Cerebellar cortex (tissue), 1 donor: ENCODE results near the gene PPT1.

Experiments used
- DNase-seq: peaks from one replicate; pipeline ENCODE4 v3.0.0-alpha.2; 2015; ENCODE audit warnings: low spot score

Gene PPT1

DNA sequence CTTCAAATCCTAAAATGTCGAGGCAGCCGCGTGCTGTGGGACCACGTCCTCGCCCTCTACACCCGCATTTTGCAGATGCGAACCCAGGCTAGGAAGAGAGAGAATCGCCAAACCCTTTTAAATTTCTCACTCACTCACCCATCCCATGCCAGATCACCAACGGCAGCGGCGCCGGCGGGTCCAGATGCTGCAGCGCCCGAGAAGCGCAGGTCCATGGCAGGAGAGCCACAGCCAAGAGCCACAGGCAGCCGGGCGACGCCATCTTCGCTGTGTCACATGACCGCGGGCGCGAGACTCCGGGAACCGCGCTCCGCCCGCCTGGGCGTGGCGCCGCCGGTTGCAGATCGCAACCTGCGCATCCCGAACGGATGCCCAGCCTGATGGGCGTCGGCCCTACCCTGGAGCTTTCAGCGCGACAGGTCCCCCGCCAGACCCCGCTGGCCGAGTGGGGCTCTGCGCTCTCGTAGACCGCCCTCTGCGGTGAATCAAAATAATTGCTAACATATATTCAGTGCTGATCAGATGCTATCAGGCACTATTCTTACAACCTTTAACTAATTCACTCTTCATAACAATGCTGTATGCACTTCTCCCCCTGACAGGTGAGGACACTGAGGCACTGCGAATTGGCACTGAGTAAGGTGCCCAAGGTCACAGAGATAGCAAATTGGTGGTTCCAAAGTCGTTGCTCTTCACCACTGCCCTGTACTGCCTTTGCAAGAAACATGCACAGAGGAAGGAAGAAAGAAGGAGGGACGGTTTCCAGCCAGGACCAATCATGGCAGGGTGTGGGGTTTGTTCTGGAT, at the start of gene PPT1:
PPT1 (minus strand) TSS at position 276 of the 806 bp plus-strand sequence; CDS start at position 262, 14 bp downstream.
- DNase-seq = peak; percentile 79

DNA sequence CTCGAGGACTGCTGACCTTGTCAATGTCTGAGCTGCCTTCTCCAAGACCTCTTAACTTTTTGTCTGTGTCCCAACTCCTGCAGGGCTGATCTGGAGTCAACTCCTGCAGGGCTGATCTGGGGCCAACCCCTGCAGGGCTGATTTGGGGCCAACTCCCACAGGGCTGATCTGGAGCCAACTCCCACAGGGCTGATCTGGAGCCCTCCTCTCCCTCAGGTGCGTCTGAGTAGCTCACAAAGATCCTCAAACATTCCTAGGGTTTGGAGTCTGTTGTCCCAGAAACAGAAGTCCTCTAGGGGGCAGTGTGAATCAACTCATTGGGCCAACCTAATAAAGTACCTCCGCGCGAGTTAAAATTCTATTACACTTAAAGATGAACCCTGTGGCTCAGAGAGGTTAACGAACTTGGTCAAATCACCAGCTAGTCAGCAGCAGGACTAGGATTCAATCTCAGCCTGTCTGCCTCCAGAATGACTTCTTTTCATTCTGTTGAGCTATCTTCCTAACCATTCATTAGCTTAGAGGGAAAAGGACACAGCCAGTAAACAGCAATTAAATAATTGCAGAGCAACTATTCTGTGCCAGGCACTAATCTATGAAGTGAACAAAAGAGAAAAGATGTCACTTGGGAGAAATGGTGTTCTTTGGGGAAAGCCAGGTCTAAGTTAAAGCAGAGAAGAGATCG, 47.0 kb upstream of the PPT1 start:
- peak; percentile 79 for DNase-seq

DNA sequence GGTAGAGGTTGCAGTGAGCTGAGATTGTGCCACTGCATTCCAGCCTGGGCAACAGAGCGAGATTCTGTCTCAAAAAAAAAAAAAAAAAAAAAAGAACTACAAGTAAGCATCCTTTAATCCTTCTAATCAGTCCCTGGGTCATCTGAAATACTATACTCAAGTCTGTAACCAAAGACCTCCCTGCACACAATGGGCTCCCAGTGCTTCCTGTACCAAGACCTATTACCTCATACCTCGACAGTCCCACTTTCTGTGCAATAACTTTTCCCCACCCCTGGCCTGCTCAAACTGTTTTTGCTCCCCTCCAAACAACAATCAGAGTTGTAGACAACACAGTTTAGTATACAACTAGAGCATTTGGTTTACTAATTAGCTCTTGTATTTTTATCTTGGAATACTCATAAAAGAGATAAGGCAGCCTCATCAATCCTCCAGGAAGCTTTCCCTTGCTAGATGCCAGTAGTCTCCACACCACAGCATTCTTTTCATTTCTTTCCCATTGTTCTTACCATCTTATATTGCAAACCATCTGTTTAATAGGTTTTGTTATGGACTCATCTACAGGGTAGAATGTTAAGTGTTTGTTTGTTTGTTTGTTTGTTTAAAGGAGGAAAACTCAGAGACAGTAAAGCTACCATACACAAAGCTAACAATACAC, 45.0 kb upstream of the PPT1 start:
- DNase-seq = no peak

DNA sequence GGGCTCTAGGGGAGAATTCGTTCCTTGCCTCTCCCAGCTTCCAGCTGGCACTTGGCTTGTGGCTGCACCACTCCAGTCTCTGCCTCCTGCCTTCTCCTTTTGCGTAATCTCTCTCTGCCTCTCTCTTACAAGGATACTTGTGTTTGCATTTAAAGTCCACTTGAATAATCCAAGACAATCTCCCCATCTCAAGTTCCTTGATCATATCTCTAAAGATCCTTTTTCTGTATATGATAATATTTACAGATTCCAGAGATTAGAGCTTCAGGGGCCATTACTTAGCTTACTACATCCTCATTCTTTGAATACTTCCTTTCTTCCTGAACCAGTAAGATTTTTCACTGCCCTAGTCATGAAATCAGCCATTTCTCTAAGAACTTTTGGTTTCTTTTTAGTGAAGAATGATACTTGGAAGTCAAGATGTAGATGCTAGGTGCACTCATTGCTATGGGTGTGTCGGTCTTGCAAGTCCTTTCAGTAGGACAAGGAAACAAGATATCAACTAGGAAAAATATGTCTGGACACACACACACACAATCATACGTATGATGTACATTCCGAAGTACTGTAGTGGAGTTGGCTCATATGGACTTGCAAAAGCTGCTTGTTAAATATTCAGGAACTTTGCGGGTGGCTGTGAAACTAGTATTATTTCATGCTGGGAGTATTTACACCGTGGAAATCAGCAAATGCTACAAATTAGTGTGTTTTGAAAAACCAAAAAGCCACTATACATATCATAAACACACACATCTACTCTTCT, 43.3 kb upstream of the PPT1 start:
- DNase-seq = no peak

DNA sequence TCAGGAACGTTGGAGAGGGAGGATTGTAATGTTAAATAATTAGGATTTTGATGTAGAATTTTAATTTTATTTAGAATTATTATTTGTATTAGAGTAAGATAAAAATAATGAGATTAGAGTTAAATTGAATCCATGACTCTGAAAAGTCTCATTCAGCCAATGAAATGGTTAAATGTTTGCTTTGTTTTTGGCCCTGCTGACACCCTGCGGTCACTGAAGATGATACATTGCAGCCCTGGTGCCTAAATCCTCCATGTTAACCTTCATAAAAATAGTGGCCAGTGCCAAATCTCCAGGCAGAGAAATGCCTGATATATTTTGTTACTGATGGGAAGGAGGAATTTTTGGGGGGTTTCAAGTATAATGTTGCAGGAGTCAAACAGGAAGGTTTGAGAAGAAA, 36.8 kb upstream of the PPT1 start:
- no peak for DNase-seq

DNA sequence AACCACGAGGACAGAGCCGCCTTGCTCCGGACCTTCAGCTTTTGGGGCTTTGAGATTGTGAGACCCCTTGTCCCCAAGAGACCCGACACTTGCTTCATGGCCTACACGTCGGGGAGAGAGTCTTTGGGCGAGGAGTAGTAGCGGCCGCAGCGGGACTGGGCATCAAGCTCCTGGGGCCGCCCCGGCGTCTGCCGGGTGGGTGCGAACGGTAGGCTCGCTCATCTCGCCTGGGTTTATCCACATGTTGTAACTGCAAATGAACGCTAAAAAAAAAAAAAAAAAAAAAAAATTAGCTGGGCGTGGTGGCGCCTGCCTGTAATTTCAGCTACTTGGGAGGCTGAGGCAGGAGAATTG, 36.2 kb upstream of the PPT1 start:
- no peak for DNase-seq

DNA sequence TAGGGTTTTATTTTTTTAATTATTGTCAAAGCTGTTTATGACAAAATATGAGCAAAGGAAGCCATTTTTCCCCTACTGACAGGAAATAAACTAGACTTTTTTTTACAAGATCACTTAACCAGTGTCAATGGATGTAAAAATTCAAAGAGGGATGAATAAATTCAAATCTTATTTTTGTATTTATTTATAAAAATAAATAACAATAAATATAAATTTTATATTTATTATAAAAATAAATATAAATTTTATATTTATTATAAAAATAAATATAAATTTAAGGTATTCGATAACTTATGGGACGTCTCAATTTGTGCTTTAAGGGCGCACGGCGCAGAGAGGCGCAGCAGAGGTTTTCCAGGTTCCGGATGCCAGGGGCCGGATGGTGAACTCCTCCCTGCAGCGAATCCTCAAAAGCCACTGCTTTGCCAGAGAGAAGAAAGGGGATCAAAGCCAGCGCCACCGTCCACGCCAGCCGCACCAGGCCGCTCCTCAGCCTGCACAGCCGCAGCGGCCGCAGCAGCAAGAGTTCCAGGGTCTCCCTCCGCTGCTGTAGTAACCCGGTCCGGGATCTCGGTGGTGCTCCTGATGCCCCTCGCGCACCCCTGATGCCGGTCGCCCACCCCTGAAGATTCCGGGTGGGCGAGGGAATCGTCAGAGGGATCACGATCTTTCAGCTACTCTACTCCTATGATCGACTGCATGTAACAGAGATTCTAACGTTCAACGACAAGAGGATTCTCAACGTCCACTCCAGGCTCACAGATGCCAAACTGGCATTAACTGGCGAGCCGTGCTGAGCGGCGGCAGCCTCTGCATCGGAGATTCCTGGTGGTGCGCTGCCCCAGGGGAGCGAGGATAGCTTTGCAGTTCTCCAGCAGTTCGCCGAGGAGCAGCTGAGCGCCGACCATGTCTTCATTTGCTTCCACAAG, 35.6 kb upstream of the PPT1 start:
- DNase-seq = no peak

DNA sequence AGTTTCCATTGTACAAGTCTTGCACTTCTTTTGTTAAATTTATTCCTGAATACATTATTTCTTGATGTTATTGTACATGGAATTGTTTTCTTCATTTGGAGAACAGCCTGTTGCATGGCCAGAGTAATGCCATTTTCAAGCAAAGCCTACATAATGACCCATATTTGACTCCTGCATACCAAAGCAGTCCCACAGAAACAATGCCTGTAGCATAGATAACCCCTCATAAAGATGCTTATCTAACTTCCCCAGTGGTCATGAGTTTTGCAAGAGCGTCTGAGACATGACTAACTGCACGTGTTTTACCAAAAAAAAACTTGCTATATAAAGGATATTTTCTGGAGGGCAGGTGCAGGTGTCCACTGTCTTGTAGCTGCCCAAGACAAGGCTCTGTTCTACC, 33.8 kb upstream of the PPT1 start:
- DNase-seq = no peak

DNA sequence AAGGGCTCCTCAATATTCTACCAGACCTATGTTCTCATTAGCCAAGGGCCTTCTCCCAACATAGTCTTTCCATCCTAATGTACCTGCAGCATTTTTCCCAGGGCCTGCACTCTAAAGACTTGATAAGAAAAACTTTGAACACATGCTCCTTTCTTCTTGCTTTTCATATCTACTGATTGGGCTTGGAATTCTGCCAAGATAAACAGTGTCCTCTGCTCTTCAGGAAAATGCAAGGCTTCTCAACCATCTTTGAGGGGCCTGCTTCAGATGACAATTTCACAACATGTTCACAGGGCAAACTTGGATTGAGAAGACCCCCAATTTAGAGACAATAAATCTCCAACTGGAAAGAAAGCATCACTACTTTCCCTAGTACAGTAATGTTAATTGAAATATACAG, 25.8 kb upstream of the PPT1 start:
- no peak for DNase-seq

DNA sequence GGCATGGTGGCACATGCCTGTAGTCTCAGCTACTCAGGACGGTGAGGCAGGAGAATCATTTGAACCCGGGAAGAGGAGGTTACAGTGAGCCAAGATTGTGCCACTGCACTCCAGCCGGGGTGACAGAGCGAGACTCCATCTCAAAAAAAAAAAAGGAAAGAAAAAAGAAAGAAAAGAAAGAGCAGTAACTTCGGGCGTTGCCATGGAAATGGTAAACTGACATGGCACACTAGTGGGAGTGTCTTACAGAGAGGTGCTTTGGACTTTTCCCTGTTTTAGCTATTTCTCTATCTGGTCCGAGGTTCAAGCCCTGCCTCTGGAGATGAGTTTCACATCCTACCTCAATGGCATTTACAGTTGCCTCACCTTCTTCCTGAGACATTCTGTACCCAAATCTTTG, 23.1 kb upstream of the PPT1 start:
- DNase-seq = no peak

DNA sequence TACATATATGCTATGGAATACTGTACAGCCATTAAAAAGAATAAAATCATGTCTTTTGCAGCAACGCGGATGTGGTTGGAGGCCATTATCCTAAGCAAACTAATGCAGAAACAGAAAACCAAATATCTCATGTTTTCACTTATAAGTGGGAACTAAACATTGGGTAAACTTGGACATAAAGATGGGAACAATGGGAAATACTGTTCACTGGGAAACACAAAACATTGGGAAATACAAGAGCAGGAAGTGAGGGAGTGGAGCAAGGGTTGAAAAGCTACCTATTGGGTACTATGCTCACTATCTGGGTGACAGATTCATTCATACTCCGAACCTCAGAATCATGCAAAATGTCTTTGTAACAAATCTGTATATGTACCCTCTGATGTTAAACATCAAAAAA, 17.3 kb upstream of the PPT1 start:
- no peak for DNase-seq

DNA sequence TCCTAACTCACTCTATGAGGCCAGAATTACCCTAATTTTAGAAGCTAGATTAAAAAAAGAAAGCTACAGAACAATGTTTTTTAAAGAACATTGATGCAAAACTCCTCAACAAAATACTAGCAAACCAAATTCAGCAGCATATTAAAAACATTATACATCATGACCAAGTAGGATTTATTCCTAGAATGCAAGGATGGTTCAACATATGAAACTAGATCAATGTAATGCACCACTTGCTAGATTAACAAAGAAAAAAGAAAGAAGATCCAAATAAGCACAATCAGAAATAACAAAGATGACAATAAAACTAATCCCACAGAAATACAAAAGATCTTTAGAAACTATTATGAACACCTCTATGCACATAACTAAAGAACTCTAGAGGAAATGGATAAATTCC, 13.3 kb upstream of the PPT1 start:
- no peak for DNase-seq

DNA sequence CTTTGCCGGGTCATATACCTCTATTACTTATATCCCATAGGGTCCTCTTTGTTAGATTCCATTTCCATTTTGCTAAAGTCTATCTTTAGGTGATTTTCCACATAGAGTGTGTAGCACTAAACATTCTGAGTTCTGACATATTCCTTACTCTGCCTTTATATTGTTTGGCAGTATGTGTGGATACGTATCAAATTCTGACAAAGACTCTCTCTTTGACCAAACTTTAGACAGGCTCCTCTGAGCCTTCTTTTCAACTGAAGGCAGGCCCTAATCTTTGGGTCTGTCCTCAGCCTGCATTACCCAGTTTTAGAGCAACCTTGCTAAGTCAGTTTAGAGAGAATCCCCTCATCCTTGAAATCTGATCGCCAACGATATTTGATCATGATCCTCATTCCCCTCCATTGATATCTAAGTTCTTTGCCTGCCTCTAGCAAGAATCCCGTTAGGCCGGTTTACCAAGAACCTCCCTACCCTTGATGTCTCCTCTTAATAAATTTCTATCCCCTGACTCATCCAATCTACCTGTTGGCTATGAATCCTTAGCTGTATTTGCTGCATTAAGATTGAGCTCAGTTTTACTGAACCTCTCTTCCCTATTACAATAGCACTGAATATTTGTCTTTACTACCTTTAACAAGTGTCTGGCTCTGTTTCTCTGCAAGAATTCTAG, 10.4 kb upstream of the PPT1 start:
- DNase-seq = no peak

DNA sequence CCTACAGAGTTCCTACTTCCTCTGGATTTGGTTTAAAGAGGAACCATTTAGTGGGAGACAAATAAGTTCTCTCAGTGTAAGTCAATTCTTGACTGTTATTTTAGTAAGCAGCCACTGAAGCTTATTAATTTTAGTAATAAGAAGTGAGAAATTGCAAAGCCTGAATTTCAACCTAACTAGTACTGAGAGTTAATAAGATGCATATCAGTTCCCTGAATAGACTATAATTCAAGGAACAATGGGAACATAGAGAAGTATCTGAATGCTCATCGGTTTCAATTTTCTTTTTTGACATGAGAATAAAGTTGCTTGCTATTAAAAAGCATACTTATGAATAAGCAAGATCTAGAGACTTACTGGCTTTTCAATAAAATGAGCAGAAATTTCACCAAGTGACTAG, 8.0 kb upstream of the PPT1 start:
- no peak for DNase-seq

DNA sequence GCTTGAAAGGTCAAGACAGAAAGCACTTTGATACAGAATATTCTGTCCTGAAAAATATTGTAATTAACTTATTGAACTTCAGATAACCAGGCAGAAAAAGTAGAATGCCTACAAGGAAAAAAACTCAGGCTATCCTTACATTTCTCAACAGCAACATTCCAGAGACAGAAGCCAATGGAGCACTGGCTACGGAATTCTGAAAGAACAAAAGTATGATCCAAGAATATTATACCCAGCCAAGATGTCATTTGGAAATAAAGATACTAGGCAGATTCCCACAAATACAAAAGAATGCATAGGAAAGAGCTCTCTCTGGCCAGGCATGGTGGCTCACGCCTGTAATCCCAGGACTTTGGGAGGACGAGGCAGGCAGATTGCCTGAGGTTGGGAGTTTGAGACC, 5.8 kb upstream of the PPT1 start:
- DNase-seq = no peak

DNA sequence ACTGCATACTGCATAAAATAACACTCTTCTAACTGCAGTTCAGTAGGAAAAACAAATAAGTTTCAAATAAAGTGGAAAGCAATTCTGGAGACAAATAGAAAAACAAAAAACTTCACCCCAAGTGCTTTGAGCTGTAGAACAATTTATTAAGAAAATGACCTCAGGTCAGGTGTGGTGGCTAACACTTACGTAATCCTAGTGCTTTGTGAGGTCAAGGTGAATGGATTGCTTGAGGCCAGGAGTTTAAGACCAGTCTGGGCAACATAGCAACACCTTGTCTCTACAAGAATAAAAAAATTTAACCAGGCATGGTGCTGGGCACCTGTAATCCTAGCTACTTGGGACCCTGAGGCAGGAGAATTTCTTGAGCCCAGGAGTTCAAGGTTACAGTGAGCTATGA, 5.0 kb upstream of the PPT1 start:
- no peak for DNase-seq

DNA sequence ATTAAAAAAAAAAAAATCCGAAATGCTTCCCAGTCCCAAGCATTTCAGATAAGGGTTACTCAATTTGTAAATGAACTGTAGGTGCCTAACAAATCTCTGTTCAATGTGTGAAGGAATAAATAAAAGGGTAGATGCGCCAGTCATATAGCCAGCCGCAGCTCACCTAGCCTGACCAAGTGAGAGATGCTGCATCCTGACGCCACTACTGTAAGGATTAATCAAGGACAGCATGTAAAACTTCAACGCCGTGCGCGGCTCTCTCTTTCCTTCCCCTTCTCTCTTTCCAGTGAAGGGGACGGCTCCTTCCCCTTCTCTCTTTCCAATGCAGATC, 441 bp downstream of the PPT1 start:
- no peak for DNase-seq

DNA sequence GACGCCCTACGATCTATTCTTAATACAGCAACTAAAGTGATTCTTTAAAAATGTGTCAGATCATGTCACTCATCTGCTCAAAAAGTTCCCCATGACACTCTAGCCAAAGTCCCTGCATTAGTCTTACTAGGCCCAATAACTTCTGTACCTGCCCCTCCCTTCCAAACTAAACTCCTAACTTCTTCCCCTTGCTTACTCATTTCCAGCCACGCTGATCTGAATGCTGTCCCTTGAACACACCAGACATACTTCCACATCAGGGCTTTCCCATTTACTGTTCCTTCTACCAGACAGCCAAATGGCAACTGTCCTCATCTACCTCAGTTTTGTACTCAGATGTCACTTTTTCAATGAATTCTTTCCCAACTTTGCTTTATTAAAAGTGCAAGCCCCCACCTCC, 1.2 kb downstream of the PPT1 start:
- DNase-seq = no peak

DNA sequence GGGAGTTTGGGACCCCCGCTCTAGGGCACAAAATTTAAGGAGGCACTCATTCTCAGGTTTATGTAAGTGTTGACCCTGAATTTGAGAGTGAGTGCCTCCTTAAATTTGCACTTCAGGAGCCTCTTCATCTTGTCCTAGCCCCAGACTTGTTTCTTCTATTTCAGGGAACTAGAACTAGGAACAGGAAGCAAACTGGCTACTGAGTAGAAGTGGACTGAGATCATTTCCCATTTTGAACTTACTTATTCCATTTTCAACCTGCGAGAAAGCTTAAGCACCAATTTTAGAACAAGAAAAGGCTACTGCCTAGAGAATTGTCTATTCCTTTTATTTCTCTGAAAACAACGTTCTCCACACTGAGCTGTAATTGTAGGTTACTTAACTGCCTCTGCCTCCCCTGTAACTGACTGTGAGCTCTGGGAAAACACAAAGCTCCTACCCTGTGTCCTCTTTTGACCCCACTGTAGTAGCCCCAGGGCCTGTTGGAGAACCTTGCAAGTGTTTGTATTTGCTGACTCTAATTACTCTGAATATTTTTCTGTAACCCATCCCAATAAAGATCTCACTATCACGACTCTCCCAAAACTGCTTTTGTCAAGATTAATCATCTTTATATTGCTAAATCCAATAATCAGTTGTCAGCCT, 2.5 kb downstream of the PPT1 start:
- DNase-seq = no peak
